ENCODE results near the gene CLDN24.

Gene CLDN24

GRCh38 chr4:183333983-183334382, 11.8 kb upstream of the CLDN24 start:
- TF ChIP-seq CTCF (IDR thresholded peaks at IDR 0.05): no peak

GRCh38 chr4:183333202-183333601, 11.0 kb upstream of the CLDN24 start:
- no peak for TF ChIP-seq CTCF (IDR thresholded peaks at IDR 0.05)

- no peak for TF ChIP-seq CTCF (IDR thresholded peaks at IDR 0.05)
These were observed 10.2 kb upstream of the CLDN24 start for GRCh38 chr4:183332447-183332846.

- no peak for TF ChIP-seq CTCF (IDR thresholded peaks at IDR 0.05)
These were observed 8.6 kb upstream of the CLDN24 start for GRCh38 chr4:183330841-183331240.

GRCh38 chr4:183329954-183330742, 7.9 kb upstream of the CLDN24 start:
- no peak for TF ChIP-seq CTCF (IDR thresholded peaks at IDR 0.05)

GRCh38 chr4:183329244-183329643, 7.0 kb upstream of the CLDN24 start:
- no peak for TF ChIP-seq CTCF (IDR thresholded peaks at IDR 0.05)

GRCh38 chr4:183328832-183329231, 6.6 kb upstream of the CLDN24 start:
- no peak for TF ChIP-seq CTCF (IDR thresholded peaks at IDR 0.05)

- no peak for TF ChIP-seq CTCF (IDR thresholded peaks at IDR 0.05)
These were observed 5.6 kb upstream of the CLDN24 start for GRCh38 chr4:183327827-183328226.
